Measurements from ENCODE around the gene MKI67.

Gene MKI67

DNA sequence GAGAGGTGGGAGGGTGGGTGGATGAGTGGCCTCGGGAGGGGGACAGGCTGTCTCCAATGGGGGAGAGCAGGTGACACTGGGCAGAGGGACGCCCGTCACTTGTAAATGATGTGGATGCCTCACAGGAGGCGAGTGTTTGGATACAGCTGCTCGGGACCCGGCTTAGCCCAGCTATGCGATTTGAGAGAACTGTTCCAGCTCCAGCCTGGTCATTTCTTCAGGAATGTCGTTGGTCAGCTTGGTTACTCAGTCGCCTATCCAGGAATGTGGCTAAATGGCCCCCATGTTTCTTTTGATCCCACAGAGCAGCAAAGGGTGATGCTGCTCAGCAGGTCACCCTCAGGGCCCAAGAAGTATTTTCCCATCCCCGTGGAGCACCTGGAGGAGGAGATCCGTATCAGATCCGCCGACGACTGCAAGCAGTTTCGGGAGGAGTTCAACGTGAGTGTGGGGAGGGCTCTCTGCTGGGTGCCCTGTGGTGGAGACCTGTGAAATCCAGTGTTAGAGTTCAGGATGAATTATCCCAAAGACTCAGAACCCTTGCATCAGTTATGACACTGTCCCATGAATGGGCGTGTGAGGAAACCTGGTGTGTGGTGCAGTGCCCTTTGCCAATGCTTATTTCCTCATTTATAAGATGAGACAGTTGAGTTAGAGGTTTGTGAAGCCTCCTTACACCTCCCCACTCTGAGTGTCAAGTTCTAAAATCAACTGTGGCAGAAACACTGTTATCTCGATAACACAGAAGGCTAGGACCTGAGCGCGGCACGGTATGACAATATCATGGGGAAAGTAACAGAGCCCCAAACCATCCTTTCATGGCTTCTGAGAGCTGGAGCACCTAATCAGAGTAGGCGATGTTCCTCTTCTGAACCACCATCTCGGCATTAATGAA lies 76.8 kb downstream of the MKI67 start:
- DNase-seq (ENCODE audit: low spot score): no peak

DNA sequence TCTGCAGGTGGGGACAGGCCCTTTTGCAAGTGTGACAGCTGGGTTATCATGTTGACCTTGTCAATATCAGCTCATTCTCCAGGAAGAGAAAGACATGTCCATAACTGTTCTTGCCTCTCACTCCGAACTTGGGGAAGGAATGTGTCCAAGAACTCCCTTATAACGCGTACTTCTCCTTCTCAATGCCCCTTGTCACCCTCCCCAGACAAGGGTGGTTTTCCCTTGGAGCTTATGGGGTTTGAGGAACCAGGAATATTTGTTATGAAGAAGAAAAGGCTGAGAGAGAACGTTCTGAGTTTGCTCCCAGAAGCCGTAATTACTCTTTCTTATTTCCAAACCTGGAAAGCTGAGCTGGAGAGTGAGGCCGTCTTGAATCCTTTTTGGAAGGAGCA lies 77.4 kb downstream of the MKI67 start:
- DNase-seq (ENCODE audit: low spot score): no peak

DNA sequence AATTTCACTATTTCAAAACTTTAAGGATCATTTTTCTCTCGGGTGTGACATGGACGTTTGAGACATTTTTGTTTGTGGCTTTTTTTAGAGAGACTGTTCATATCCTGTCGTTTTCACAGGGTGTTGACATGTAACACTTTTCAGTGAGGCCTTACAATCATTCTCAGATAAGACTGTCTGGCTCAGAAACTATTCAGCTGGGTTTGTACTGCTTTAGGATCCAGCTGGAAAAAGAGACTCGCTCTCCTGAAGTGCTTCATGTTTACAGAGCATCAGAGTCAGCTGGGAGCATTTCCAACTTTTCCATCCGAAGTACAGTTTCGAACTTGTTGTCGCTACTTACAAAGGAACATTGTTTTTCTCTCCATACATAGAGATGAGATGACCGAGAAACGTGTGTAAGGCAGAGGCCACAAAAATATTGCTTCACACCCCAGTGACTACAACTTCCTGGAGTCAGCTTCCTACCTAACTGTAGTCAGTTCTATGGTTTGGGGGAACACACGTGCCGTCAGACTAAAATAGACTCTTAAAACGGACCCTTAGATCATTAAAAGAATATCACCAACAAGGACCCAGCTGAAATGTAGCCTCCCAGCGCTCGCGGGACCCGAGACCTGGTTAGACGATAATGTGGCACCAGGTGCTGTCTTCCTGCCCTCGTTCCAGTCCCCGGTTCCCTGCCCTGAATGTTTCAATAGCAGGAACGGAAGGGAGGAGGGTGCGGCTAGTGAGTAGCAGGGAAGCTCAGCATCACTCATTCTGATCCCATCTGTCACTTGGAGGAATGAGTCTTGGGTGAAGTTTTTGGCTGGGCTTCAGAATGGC lies 78.0 kb downstream of the MKI67 start:
- DNase-seq (ENCODE audit: low spot score): no peak

DNA sequence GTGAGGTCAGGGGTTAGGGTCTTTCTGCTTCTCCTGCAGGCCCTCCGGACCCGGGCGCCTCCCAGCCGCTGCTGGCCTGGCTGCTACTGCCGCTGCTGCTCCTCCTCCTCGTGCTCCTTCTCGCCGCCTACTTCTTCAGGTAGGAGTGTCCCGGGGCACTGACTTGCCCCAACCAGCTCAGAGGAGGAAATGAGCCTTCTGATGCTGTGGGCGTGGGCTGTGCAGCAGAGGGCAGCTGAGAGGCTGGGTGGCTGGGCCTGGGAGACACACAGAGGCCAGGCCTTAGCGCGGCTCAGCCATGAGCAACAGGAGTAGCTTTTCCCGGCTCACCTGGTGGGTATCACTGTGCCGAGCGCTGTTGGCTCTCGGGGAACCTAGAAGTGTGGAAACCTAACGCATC lies 78.9 kb downstream of the MKI67 start:
- peak; percentile 48 for DNase-seq (ENCODE audit: low spot score)

DNA sequence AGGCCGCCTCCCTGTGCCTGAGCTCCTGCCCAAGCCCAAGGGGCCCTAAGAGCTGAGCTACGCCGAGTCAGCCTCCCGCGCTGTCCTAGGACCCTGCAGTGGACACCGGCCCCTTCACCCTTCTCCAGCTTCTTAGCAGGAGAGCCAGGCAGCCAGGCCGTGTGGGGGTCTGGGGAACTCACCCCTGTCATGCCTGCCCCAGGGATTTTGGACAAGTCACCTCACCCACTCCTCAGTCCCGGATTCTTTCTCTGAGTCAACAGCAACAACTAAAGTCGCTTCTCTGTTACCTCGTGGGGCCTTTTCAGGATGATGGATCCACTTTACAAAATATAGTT lies 79.3 kb downstream of the MKI67 start:
- no peak for DNase-seq (ENCODE audit: low spot score)

Measured in D341Med (cell line).